GM12878 (cell line): ENCODE measurements around the gene SPTLC2.

Experiments used
- CTCF ChIP-seq, 3 experiments: IDR thresholded peaks in 2 of 3; conservative IDR thresholded peaks in 1 of 3; 2 replicates each; pipeline ENCODE4 v1.5.1; 2011; ENCODE audit warnings: low read depth in 3 of 3, low read length in 3 of 3, mild to moderate bottlenecking in 3 of 3, control low read depth in 2 of 3, moderate library complexity in 2 of 3, inconsistent platforms in 1 of 3, mixed read lengths in 1 of 3; ENCODE audit not compliant: control insufficient read depth in 2 of 3, insufficient read depth in 1 of 3; ENCODE audit errors: extremely low read depth in 1 of 3
- EZH2 ChIP-seq: IDR thresholded peaks from 2 replicates; pipeline ENCODE4 v1.6.1; 2012; ENCODE audit warnings: low read depth, mild to moderate bottlenecking, control low read depth, inconsistent platforms, low read length, borderline replicate concordance; ENCODE audit not compliant: control insufficient read depth
- FOXM1 ChIP-seq: IDR thresholded peaks from 2 replicates; pipeline ENCODE4 v1.6.1; 2012; ENCODE audit warnings: low read depth, mild to moderate bottlenecking, inconsistent platforms, low read length, moderate library complexity
- TF ChIP-seq, protein P1 (sequence below): IDR thresholded peaks from 2 replicates; pipeline ENCODE4 v1.6.1; 2012; ENCODE audit warnings: low read depth, low read length, improper control_type of control experiment

DNA sequence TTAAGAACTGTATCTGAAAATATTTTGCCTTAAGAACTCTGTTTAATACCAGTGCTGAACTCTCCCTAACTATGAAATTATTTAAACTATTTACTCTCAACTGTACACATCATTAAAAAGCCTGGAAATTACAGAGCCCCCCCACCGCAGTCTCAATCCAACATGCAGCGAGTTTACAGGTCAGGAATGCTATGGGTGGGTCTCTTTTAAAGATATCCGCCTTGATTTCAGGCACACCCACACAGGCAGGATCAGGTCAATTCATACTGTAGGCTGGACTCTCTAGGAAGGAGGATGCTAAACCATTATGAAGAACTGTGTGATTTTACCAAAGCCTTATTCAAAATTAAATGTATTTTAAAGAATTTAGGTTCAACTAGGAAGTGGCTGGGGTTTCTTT, 16.5 kb downstream of the SPTLC2 start:
- TF ChIP-seq CTCF (IDR thresholded peaks at IDR 0.05 in 2 of 3, conservative IDR thresholded peaks at IDR 0.05 in 1 of 3; ENCODE audit: control insufficient read depth in 2 of 3, extremely low read depth in 1 of 3, insufficient read depth in 1 of 3, low read depth in 3 of 3, low read length in 3 of 3) (no peak), FOXM1 (no peak), EZH2 (no peak)
- TF ChIP-seq, protein P1, sequence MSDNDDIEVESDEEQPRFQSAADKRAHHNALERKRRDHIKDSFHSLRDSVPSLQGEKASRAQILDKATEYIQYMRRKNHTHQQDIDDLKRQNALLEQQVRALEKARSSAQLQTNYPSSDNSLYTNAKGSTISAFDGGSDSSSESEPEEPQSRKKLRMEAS = no peak
